ENCODE data around the gene STARD13.

DNA sequence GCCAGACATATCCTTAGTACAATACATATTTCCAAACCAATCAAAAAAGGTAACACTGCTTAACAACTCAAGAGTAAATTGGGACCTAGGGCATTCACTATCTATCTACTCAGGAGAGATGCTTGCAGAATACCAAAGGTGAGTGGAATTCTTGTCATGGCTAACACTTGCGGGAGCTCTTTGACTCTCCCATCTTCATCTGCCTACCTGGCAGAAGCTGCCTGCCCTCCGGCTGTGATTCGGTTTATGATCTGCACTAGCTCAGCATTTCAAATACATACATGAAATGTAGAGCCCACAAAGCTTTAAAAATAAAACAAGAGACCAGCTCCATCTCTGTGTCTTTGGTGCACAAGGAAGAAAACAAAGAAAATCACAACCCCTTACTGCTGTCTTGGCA, 127.3 kb downstream of the STARD13 start:
- no peak for TF ChIP-seq GATA3 (IDR thresholded peaks at IDR 0.05; ENCODE audit: low read depth, low read length)
- no peak for TF ChIP-seq GATA2 (IDR thresholded peaks at IDR 0.05; ENCODE audit: low read depth, low read length)
